T-helper 1 cell treated with Interleukin-12 subunit alpha and Interleukin-12 subunit beta and Interleukin-4 antibody, amounts not matched to agents 30 μg/mL and 1 μg/mL, for 36 hours (primary cell): ENCODE measurements around the gene TNFRSF18.

Experiments used
- H3K27ac Mint-ChIP-seq: one replicate; pipeline ENCODE4 v1.8.0; 2021; ENCODE audit warnings: mild to moderate bottlenecking, mixed read lengths
- H3K27me3 Mint-ChIP-seq: one replicate; pipeline ENCODE4 v1.8.0; 2021; ENCODE audit warnings: low read depth, mixed read lengths
- H3K36me3 Mint-ChIP-seq: one replicate; pipeline ENCODE4 v1.8.0; 2021; ENCODE audit warnings: low read depth, mixed read lengths
- H3K4me1 Mint-ChIP-seq: one replicate; pipeline ENCODE4 v1.8.0; 2021; ENCODE audit warnings: low read depth, mixed read lengths
- H3K4me3 Mint-ChIP-seq: one replicate; pipeline ENCODE4 v1.8.0; 2021; ENCODE audit warnings: mild to moderate bottlenecking, moderate library complexity, mixed read lengths
- H3K9me3 Mint-ChIP-seq: one replicate; pipeline ENCODE4 v1.8.0; 2021; ENCODE audit warnings: mixed read lengths

TNFRSF18 gene

DNA sequence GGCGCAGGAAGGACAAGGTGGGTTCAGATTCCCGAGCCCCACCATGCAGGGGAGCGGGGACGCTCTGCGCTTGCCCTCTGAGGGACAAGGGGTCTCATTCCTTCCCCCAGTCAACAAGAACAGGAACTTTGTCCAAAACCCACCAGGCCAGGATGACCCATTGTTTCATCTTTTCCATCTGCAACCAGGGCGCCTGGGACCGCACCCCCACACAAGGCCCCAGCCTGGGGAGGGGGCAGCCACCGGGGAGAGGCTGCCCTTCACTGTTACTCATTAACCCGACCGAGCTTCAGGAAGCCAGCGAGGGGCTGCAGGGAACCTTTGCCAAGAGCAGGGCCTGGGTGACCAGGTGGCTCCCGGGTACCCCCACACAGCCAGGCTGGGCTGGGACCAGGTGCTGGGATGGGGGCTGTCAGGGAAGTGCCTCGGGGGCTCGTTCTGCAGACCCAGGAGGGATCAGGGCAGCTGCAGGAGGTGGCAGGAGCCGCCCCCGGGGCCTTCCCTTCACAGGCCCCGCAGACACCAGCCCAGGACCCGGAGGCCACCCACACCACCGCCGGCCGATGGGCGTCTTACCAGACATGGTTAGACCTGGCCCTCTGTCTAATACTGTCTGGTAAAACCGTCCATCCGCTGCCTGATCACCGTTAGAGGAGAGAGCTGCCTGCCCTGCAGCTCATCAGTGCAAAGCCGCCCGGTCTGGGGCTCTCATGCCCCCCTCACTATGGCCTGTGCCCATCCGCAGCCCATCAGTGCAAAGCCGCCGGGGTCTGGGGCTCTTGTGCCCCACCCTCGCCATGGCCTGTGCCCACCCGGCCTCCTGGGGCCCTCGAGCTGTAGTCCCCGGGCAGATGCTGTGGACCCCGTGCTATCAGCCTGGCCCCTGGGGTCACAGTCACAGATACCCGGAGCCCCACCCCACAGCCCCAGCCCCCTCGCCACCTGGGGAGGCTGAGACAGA, 37.7 kb downstream of the TNFRSF18 start:
- no peaks in the 10 kb centered on the region for H3K9me3 Mint-ChIP-seq
- no peak overlapping the region for H3K4me3 Mint-ChIP-seq
- H3K27ac Mint-ChIP-seq: no peak overlapping the region
- peaks cover 12% of the 10 kb centered on the region for H3K4me1 Mint-ChIP-seq
- peaks cover 4% of the 10 kb centered on the region for H3K27me3 Mint-ChIP-seq
- no peaks in the 10 kb centered on the region for H3K36me3 Mint-ChIP-seq

DNA sequence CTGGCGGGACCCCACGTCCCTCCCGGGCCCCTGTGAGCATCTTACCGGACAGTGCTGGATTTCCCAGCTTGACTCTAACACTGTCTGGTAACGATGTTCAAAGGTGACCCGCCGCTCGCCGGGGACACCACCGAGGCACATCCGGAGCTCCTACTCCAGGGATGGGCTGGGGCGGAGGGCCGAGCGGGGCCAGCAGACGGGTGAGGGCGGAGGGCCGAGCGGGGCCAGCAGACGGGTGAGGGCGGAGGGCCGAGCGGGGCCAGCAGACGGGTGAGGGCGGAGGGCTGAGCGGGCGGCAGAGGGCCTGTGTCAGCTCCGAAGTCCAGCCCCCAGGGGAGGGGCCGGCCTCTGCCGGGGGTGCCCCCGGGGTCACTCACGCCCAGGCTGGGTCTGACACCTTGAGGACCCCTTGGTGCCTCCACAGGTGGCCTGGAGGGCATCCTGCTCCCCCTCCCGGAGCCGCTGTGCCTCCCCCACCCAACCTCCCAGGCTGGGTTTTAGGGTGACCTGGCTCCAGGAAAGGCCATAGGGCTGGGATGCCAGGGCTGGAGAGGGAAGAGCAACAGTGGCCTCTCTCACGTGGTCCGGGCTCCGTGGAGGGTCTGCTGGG, 38.4 kb downstream of the TNFRSF18 start:
- H3K27me3 Mint-ChIP-seq: peaks cover 4% of the 10 kb centered on the region
- no peaks in the 10 kb centered on the region for H3K9me3 Mint-ChIP-seq
- H3K4me1 Mint-ChIP-seq: peaks cover 11% of the 10 kb centered on the region
- H3K27ac Mint-ChIP-seq: no peak overlapping the region
- no peak overlapping the region for H3K4me3 Mint-ChIP-seq
- no peaks in the 10 kb centered on the region for H3K36me3 Mint-ChIP-seq

DNA sequence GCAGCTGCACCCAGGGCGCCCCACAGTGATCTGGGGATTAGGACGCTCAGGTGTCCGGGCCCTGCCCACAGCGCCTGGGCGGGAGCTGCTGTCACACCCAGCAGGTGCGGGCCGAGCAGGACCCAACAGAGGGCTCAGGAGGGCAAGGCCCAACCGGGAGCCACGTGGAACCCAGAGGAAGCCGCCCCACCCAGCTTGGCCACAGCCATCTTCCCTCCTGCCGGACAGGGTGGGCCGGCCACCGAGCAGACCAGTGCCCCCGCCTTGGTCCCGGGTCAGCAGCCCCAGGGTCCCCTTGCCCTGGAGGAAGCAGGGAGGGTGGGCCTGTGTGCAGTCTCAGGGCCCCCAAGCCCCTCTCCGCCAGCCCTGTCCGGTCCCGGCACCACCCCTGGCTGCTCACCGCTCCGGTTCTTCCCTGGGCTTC, 39.0 kb downstream of the TNFRSF18 start:
- Mint-ChIP-seq H3K27me3 (peaks cover 4% of the 10 kb centered on the region), H3K9me3 (no peaks in the 10 kb centered on the region), H3K4me3 (no peak overlapping the region), H3K4me1 (peaks cover 9% of the 10 kb centered on the region), H3K27ac (no peak overlapping the region), H3K36me3 (no peaks in the 10 kb centered on the region)

DNA sequence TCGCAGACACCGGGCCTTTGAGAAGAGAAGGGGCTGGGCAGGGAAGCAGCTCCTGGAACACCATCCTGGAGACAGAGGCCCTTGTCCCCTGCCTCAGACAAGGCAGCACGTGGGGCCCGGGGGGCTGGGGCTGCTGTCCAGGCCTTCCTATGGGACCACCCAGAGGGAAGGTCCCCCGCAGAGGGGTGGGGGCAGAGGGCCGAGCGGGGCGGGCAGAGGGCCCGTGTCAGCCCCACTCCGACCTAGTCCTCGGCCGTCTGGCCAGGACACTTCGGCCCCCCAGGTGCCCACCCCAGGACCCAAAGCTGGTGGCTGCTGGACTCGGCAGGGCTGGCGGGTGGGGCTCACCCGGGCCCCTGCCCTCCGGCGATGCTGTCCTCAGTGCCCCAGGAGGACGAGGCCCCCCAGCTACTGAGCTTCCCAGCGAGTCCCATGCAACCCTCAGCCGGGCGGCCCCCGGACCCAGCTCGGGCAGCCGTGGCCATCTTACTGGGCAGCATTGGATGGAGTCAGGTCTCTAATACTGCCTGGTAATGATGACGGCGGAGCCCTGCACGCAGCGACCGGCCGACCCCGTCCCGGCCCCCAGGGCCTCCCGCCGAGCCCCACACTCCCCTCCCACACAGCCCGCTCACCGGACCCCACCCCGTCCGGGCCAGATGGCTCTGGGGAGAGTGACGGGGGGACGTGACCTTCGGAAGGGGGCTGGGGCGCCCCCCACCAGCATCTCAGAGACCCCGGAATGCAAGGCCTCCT, 39.6 kb downstream of the TNFRSF18 start:
- no peak overlapping the region for H3K27ac Mint-ChIP-seq
- no peaks in the 10 kb centered on the region for H3K9me3 Mint-ChIP-seq

DNA sequence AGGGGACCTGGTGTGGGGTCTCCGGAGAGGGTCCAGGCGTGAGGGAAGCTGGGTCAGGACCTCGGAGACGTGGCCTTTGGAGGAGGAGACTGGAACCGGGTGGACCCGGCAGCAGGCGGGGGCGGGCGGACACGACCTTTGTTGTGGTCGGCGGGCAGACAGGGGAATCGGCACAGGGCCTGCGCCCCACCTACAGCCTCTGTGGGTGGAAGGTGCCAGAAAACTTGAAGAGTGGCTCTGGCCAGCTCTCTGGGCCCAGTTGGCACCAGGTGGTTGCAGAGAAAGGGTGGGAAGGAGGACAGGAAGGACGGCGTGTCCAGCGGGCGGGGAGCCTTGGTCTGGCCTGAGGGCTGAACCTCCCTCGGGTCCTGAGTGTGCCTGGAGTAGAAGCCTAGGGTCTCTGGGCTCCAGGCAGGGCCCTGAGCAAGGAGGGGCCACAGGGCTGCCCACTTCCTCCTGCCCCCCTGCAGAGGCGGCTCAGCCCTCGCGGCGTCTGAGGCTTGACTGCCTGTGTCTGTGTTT, 40.4 kb downstream of the TNFRSF18 start:
- no peak overlapping the region for H3K4me3 Mint-ChIP-seq
- H3K9me3 Mint-ChIP-seq: no peaks in the 10 kb centered on the region
- no peaks in the 10 kb centered on the region for H3K36me3 Mint-ChIP-seq
- H3K27me3 Mint-ChIP-seq: peaks cover 4% of the 10 kb centered on the region
- H3K4me1 Mint-ChIP-seq: peaks cover 4% of the 10 kb centered on the region
- H3K27ac Mint-ChIP-seq: no peak overlapping the region

More for the DNA sequence above, 39.6 kb downstream of the TNFRSF18 start:
- H3K4me1 Mint-ChIP-seq: peaks cover 4% of the 10 kb centered on the region
- H3K4me3 Mint-ChIP-seq: no peak overlapping the region
- peaks cover 4% of the 10 kb centered on the region for H3K27me3 Mint-ChIP-seq
- H3K36me3 Mint-ChIP-seq: no peaks in the 10 kb centered on the region

DNA sequence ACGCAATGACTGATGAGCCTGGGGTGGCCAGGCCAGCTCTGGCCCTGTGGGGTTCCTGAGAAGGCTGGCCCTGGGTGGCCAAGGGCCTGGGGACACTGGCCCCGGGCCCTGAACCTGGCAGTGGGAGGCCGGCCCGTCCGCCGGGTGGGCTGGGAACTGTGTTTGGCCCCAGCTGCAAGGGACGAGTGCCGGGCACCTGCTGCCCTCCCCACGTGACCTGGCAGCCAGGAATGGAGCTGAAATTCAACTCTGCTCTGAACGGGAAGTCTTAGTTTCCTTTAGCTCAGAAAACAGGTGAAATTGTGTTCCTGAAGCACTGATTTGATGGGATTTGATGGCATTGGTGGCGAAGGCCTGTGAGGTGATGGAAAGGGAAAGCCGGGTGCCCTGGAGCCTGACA, 40.9 kb downstream of the TNFRSF18 start:
- Mint-ChIP-seq H3K9me3 (no peaks in the 10 kb centered on the region), H3K27me3 (peaks cover 4% of the 10 kb centered on the region), H3K36me3 (no peaks in the 10 kb centered on the region), H3K27ac (no peak overlapping the region), H3K4me3 (no peak overlapping the region), H3K4me1 (peaks cover 4% of the 10 kb centered on the region)

DNA sequence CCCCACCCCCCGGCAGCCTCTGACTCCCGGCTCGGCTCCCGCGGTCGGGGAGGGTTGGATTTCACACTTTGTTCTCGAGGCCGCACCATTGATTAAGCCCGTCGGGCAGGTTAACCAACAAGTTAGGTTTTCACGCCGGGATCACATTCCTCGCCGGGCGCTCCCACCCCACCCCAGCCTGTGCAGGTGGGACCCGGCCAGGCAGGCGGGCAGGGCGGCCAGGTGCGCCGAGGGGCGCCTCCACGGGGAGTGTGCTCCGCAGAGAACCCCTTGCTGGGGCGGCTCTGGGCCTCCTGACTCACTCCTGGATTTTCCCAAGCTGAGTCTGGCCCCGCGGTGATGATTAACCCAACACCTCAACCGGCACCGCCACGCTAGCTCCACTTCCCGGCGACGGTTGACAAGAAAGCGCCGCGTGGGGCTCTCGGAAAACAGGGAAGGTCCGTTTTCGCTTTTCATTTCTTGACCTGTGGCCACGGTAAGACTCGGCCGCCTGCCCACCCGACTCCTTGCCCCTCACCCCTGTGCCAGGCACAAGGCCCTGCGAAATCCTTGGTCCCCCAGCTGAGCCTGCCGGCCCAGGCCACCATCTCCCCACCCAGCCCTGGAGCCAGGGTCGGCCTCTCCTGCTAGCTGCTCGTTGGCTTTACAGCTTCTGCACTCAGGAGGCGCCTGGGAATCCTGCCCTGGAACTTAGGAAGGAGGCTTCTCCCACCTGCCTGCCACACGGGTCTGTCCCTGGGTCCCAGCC, 41.5 kb downstream of the TNFRSF18 start:
- Mint-ChIP-seq H3K9me3 (no peaks in the 10 kb centered on the region), H3K4me3 (no peak overlapping the region), H3K4me1 (peaks cover under 1% of the 10 kb centered on the region), H3K36me3 (no peaks in the 10 kb centered on the region), H3K27ac (no peak overlapping the region), H3K27me3 (peaks cover under 1% of the 10 kb centered on the region)

DNA sequence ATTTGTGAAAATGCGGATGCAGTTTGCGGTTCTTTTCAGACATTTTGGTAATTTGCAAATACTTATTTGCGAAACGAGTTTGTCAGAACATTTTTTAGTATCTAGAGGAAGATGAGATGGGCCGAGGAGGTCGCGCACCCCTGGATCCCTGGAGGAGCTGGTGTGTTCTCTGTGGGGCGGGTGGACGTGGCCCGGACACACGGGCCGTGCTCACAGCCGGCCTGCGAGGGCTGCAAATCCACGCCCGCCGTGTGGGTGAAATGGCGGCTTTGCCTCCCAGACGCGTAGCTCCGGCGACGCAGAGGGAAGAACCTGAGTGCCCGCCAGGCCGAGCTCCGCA, 42.1 kb downstream of the TNFRSF18 start:
- no peak overlapping the region for H3K4me3 Mint-ChIP-seq
- H3K36me3 Mint-ChIP-seq: no peaks in the 10 kb centered on the region
- no peak overlapping the region for H3K27ac Mint-ChIP-seq
- no peaks in the 10 kb centered on the region for H3K9me3 Mint-ChIP-seq
- H3K4me1 Mint-ChIP-seq: no peaks in the 10 kb centered on the region
- H3K27me3 Mint-ChIP-seq: no peaks in the 10 kb centered on the region

DNA sequence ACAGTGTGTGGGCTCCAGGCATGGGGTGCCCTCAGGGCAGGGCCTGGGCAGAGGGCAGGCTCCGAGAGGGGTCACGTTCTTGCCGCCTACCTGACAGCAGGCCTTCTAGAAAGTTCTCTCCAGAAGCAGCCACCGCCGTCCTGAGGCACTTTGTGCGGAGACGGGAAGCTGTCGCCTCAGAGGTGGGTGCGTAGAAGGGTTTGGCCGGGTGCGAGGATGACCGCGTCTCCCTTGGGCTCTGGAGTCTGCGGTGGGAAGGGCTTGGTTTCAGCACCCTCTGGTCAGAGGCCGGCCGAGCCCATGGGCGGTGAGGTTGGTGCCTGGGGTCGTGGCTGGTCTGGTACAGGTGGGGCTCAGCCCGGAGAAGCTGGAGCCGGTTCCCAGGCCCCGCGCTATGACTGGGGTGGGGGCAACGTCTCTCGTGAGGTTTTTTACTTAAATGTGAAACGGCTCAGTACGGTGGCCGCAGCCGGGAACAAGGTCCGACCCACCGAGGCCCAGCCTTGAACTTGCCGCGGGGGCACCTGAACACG, 42.8 kb downstream of the TNFRSF18 start:
- H3K4me3 Mint-ChIP-seq: no peak overlapping the region
- H3K9me3 Mint-ChIP-seq: no peaks in the 10 kb centered on the region
- no peaks in the 10 kb centered on the region for H3K36me3 Mint-ChIP-seq
- no peaks in the 10 kb centered on the region for H3K27me3 Mint-ChIP-seq
- H3K27ac Mint-ChIP-seq: no peak overlapping the region
- no peaks in the 10 kb centered on the region for H3K4me1 Mint-ChIP-seq

DNA sequence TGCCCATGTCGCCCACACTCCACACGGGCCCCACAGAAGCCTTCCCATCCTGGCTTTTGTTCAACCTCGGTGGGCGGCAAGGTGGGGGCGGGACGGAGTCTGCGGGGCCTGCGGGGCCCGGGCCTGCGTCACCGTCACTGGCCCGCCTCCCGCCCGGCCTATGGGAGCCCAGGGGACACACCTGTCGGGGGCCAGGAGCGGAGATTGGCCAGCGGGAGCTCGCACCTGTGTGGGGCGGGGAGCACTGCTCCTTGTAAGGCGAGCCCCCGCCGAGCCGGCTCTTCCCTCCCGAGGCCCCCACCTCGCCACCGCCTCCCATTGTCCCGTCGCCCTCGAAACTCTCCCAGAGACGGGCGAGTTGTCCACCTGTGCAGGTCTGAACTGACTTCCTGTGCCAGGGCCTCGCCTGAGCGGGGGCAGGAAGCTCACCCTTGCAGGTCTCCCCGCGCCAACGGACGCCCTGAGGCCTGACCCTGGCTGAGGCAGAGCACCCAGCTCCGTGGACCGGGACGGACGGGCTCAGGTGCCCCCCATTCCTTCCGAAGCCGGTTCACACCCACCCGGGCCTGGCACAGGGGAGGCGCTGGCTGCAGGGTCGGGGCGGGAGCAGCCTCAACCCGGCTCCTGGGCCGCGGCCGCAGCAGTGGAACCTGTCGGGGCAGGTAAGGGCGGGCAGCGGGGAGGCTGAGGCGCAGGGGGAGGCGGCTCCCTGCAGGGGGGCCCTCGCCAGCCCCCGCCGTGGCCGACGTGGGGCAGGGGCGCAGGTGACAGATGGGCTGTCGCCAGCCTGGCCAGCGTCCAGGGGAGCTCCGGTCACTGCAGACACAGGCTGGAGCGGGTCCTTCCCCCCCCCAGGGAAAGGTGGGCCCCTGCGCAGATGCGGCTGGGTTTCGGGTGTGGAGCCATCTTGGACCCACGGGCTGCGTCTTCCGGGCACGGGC, 43.5 kb downstream of the TNFRSF18 start:
- Mint-ChIP-seq H3K9me3 (no peaks in the 10 kb centered on the region), H3K4me1 (no peaks in the 10 kb centered on the region), H3K27ac (no peak overlapping the region), H3K27me3 (no peaks in the 10 kb centered on the region), H3K4me3 (no peak overlapping the region), H3K36me3 (no peaks in the 10 kb centered on the region)

DNA sequence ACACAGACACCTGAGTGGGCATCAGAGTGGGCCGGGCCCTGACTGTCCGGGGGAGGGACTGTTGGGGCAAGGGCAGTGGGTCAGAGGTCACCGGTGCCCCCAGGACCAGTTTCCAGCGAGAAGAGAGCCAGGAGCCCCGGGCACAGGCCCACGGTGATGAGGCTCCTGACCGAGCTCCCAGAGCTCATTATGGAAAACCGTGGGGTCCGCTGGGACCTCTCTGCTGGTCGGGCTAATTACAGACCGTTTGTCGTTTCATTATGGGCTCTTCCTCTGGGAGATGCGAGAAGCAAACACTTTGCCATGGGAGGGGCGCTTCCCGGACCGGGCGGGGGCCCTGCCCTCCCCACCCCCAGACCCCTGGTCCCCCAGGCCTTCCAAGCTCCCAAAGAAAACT, 44.7 kb downstream of the TNFRSF18 start:
- Mint-ChIP-seq H3K27ac (no peak overlapping the region), H3K9me3 (no peaks in the 10 kb centered on the region), H3K36me3 (no peaks in the 10 kb centered on the region), H3K27me3 (no peaks in the 10 kb centered on the region), H3K4me1 (no peaks in the 10 kb centered on the region), H3K4me3 (no peak overlapping the region)

DNA sequence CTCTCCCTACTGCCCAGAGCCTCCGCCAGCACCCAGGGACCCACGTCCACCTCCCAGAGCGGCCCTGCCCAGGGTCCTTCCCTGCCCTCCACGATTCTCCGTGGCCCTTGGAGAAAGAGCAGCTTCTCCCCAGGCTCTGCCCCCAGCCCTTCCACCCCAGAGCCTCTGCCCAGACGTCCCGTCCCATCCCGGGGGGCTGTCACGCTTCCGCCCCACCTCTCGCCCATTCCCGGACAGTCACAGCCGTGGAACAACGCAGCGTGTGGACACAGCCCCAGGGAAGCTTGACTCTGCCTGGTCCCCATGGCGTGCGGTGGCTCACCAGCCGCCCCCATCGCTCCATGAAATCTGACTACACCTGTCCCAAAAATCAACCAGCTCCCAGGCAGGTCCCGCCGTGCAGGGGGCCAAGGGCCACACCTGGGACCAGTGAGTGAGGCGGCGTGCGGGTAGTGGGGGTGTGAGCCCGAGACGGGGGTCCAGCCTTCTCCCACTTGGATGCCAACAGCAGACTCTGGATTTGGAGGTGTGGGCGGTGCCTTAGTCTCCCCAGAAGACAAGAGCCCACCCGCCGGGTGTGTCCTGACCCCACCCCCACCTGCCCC, 45.2 kb downstream of the TNFRSF18 start:
- Mint-ChIP-seq H3K4me1 (peaks cover 2% of the 10 kb centered on the region), H3K4me3 (no peak overlapping the region), H3K27me3 (no peaks in the 10 kb centered on the region), H3K9me3 (no peaks in the 10 kb centered on the region), H3K27ac (no peak overlapping the region), H3K36me3 (no peaks in the 10 kb centered on the region)
